H1 (cell line): Measurements from ENCODE around the gene PTMS. TPM values are rescaled to one million over a fixed set of nuclear protein-coding genes. Genes with fewer than 3 reads are reported as not detected.
A peak's percentile ranks its signal among the peaks of the same experiment; 100 is the strongest.

Source experiments
- KDM1A ChIP-seq: fragments of 200-600, 300-600 bp; sonication (generic); IDR thresholded peaks from 2 replicates; pipeline ENCODE4 v1.7.1; 2016; ENCODE audit warnings: mild to moderate bottlenecking, low read length, borderline replicate concordance
- RFX5 ChIP-seq: IDR thresholded peaks from 2 replicates; pipeline ENCODE4 v1.6.1; 2011; ENCODE audit warnings: low read depth, low read length, improper control_type of control experiment, borderline replicate concordance
- polyA plus RNA-seq, 7 experiments: library from polyadenylated mRNA; depleted of rRNA in 3 of 7; stranded (reverse) in 5 of 7; unstranded in 2 of 7; fragments of >200 nt in 5 of 7; fragments of 200-250 nt in 2 of 7; gene quantifications; 1 replicate in 5 of 7; 2 replicates in 1 of 7; 4 replicates in 1 of 7; pipeline versions ENCODE4 v1.2.1 to v1.2.3, GENCODE V29; 2011 to 2013; ENCODE audit warnings: missing spikeins in 2 of 7, mixed read lengths in 2 of 7
- total RNA-seq: library from RNA; stranded (reverse); fragmentation: NEBNext Ultra II Directional; extraction: Animal tissue kit (Norgen Biotek cat#: 25700); gene quantifications from 2 replicates; pipeline ENCODE4 v1.2.1, GENCODE V29; 2021

Gene PTMS
- total and polyA plus RNA-seq, 2 of the 8 experiments (the other 6 are each of a cell fraction or from before 2014, with no cell fraction given) = 444 to 553 TPM

- no peak for TF ChIP-seq RFX5
- peak; percentile 39; the same call in 1 of the 2 replicates for TF ChIP-seq KDM1A
These were observed 42.4 kb upstream of the PTMS start, which contains the start of gene COPS7A (continued) for GRCh38 chr12:6723607-6724408.
